Ishikawa (cell line): Measurements from ENCODE around the gene SLC4A2.

Source experiments
- CEBPB ChIP-seq: IDR thresholded peaks from 2 replicates; pipeline ENCODE4 v1.6.1; 2012
- CREB1 ChIP-seq: IDR thresholded peaks from 2 replicates; pipeline ENCODE4 v1.6.1; 2012; ENCODE audit warnings: low read depth
- EGR1 ChIP-seq: IDR thresholded peaks from 2 replicates; pipeline ENCODE4 v1.6.1; 2012
- EP300 ChIP-seq: IDR thresholded peaks from 2 replicates; pipeline ENCODE4 v1.6.1; 2012; ENCODE audit warnings: borderline replicate concordance
- MAX ChIP-seq: IDR thresholded peaks from 2 replicates; pipeline ENCODE4 v1.6.1; 2012
- NFIC ChIP-seq: IDR thresholded peaks from 2 replicates; pipeline ENCODE4 v1.6.1; 2012
- RAD21 ChIP-seq: IDR thresholded peaks from 2 replicates; pipeline ENCODE4 v1.6.1; 2012; ENCODE audit warnings: low read depth
- TAF1 ChIP-seq: IDR thresholded peaks from 2 replicates; pipeline ENCODE4 v1.6.1; 2012; ENCODE audit warnings: low read depth, mild to moderate bottlenecking
- USF1 ChIP-seq: IDR thresholded peaks from 2 replicates; pipeline ENCODE4 v1.6.1; 2012
- TF ChIP-seq, protein P1 (sequence below): IDR thresholded peaks from 2 replicates; pipeline ENCODE4 v1.6.1; 2012; ENCODE audit warnings: low read depth, mild to moderate bottlenecking

DNA sequence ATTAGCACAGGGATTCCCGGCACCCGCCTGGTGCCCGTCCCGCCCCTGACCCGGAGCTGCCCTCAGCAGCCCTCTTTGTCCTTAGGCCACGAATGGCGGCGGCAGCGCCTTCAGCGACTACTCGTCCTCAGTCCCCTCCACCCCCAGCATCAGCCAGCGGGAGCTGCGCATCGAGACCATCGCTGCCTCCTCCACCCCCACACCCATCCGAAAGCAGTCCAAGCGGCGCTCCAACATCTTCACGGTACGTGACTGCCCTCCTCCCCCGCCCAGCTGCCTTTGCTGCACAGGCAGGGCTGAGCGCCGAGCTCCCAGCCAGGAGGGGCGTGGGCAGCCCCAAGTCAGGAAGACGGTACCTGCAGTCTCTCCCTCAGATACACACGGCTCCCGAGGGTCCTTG, 60.5 kb downstream of the SLC4A2 start:
- TF ChIP-seq, protein P1, sequence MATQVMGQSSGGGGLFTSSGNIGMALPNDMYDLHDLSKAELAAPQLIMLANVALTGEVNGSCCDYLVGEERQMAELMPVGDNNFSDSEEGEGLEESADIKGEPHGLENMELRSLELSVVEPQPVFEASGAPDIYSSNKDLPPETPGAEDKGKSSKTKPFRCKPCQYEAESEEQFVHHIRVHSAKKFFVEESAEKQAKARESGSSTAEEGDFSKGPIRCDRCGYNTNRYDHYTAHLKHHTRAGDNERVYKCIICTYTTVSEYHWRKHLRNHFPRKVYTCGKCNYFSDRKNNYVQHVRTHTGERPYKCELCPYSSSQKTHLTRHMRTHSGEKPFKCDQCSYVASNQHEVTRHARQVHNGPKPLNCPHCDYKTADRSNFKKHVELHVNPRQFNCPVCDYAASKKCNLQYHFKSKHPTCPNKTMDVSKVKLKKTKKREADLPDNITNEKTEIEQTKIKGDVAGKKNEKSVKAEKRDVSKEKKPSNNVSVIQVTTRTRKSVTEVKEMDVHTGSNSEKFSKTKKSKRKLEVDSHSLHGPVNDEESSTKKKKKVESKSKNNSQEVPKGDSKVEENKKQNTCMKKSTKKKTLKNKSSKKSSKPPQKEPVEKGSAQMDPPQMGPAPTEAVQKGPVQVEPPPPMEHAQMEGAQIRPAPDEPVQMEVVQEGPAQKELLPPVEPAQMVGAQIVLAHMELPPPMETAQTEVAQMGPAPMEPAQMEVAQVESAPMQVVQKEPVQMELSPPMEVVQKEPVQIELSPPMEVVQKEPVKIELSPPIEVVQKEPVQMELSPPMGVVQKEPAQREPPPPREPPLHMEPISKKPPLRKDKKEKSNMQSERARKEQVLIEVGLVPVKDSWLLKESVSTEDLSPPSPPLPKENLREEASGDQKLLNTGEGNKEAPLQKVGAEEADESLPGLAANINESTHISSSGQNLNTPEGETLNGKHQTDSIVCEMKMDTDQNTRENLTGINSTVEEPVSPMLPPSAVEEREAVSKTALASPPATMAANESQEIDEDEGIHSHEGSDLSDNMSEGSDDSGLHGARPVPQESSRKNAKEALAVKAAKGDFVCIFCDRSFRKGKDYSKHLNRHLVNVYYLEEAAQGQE, result no peak
- TF ChIP-seq MAX (no peak), CREB1 (no peak), NFIC (no peak), USF1 (no peak), CEBPB (no peak), EGR1 (no peak), RAD21 (no peak), EP300 (no peak), TAF1 (no peak)
